HepG2 (cell line): Measurements from ENCODE around the gene AMPH. TPM values are rescaled to one million over a fixed set of nuclear protein-coding genes. Genes with fewer than 3 reads are reported as not detected.

Experiments
- ATAC-seq: fragments of 200-7000 bp; cut with Tn5 transposase; 3 replicates; pipeline ENCODE4 v1.9.1; 2020; ENCODE audit warnings: mild to moderate bottlenecking, moderate library complexity
- BruUV-seq: library from RNA; stranded (reverse); fragments of 400-500 nt; replicated peaks from 2 replicates; lab custom pipeline; 2021; lab: Mats Ljungman, UMichigan
- CTCF ChIA-PET: fragments of 300-600 bp; formaldehyde crosslinking; extraction: SDS; loops from one replicate; lab custom pipeline; 2021; ENCODE audit warnings: low total read pairs, inconsistent platforms, low intra/inter-chr PET ratio; lab: Yijun Ruan, JAX
- POLR2A ChIA-PET: fragments of 350-600 bp; sonication (Branson Sonifier 250); formaldehyde crosslinking; loops from one replicate; lab custom pipeline; 2020; ENCODE audit warnings: antibody characterized with exemption, inconsistent platforms; lab: Yijun Ruan, JAX
- DNase-seq: peaks from one replicate; pipeline ENCODE4 v3.0.0-alpha.2; 2015; ENCODE audit warnings: low spot score
- FAIRE-seq: peaks from 3 replicates; lab custom pipeline; 2011; peaks lifted over from hg19 to GRCh38; lab: Jason Lieb, UNC
- H2AFZ ChIP-seq: one replicate; pipeline ENCODE4 v1.6.1; 2011; ENCODE audit warnings: low read length, inconsistent platforms
- H3K27ac ChIP-seq: fragments of 300-600 bp; 3 replicates; pipeline ENCODE4 v1.8.0; 2011; ENCODE audit warnings: mixed run types, mild to moderate bottlenecking, mixed read lengths, low read length, inconsistent platforms; ENCODE audit not compliant: insufficient read depth; ENCODE audit errors: extremely low read length
- H3K27me3 ChIP-seq, 2 experiments: fragments of 200-600 bp in 1 of 2; 2 replicates in 1 of 2; 3 replicates in 1 of 2; pipeline versions ENCODE4 v1.6.0 to v1.8.0; 2011; ENCODE audit warnings: low read length in 2 of 2, mild to moderate bottlenecking in 2 of 2, moderate library complexity in 2 of 2, inconsistent platforms in 1 of 2; ENCODE audit not compliant: insufficient read depth in 2 of 2, control insufficient read depth in 1 of 2
- H3K36me3 ChIP-seq, 2 experiments: fragments of 200-600 bp in 1 of 2; replicated peaks in 1 of 2; 2 replicates in 1 of 2; 3 replicates in 1 of 2; pipeline versions ENCODE4 v1.5.1 to v1.8.0; 2011; ENCODE audit warnings: low read length in 2 of 2, inconsistent platforms in 1 of 2; ENCODE audit not compliant: insufficient read depth in 2 of 2, control insufficient read depth in 1 of 2
- H3K4me1 ChIP-seq: 2 replicates; pipeline ENCODE4 v1.5.1; 2012; ENCODE audit warnings: low read length, inconsistent platforms; ENCODE audit not compliant: insufficient read depth
- H3K4me2 ChIP-seq: 2 replicates; pipeline ENCODE4 v1.6.0; 2011; ENCODE audit warnings: low read depth, low read length, inconsistent platforms
- H3K4me3 ChIP-seq, 3 experiments: fragments of 200-600 bp in 1 of 3; sonication (generic), shearing (Covaris generic) in 1 of 3; replicated peaks in 1 of 3; 2 replicates each; pipeline ENCODE4 v1.5.1; 2011 to 2016; ENCODE audit warnings: low read length in 3 of 3, inconsistent platforms in 2 of 3, low read depth in 2 of 3, mild to moderate bottlenecking in 2 of 3, control low read depth in 1 of 3, mixed read lengths in 1 of 3; ENCODE audit not compliant: insufficient read depth in 1 of 3
- H3K79me2 ChIP-seq: one replicate; pipeline ENCODE4 v1.6.1; 2011; ENCODE audit warnings: low read length, inconsistent platforms; ENCODE audit not compliant: insufficient read depth
- H3K9ac ChIP-seq: 2 replicates; pipeline ENCODE4 v1.6.0; 2011; ENCODE audit warnings: mild to moderate bottlenecking, low read depth, low read length, inconsistent platforms; ENCODE audit not compliant: insufficient read depth
- H3K9me3 ChIP-seq: 2 replicates; pipeline ENCODE4 v1.5.1; 2012; ENCODE audit warnings: mild to moderate bottlenecking, low read length
- H4K20me1 ChIP-seq: 2 replicates; pipeline ENCODE4 v1.6.0; 2011; ENCODE audit warnings: inconsistent platforms, mild to moderate bottlenecking, low read length, moderate library complexity; ENCODE audit not compliant: insufficient read depth
- DBP ChIP-seq: sonication (generic); formaldehyde crosslinking; IDR thresholded peaks from 2 replicates; pipeline ENCODE4 v1.4.0; 2020; ENCODE audit warnings: missing genetic modification reagents; ENCODE audit errors: not compliant biosample characterization
- MAFF ChIP-seq: IDR thresholded peaks from 2 replicates; pipeline ENCODE4 v1.6.1; 2011; ENCODE audit warnings: low read depth, low read length, improper control_type of control experiment
- MAFK ChIP-seq, 2 experiments: IDR thresholded peaks in 1 of 2; conservative IDR thresholded peaks in 1 of 2; 2 replicates each; pipeline ENCODE4 v1.6.1; 2011; ENCODE audit warnings: improper control_type of control experiment in 2 of 2, low read length in 2 of 2
- PBX2 ChIP-seq: IDR thresholded peaks from 2 replicates; pipeline ENCODE4 v1.6.1; 2016; ENCODE audit warnings: control low read depth
- PTBP1 ChIP-seq: fragments of 200-400 bp; formaldehyde crosslinking; IDR thresholded peaks from 2 replicates; pipeline ENCODE4 v1.6.1; 2018; ENCODE audit warnings: low read length, low read depth; ENCODE audit not compliant: poor library complexity, severe bottlenecking
- ZNF564 ChIP-seq: sonication (generic); formaldehyde crosslinking; IDR thresholded peaks from 2 replicates; pipeline ENCODE4 v1.8.1; 2023; ENCODE audit warnings: mild to moderate bottlenecking, missing genetic modification reagents
- ZNF629 ChIP-seq: sonication (generic); formaldehyde crosslinking; conservative IDR thresholded peaks from 2 replicates; pipeline ENCODE4 v1.5.0; 2020; ENCODE audit warnings: missing genetic modification reagents
- in situ Hi-C: cut with HindIII; loops from 2 replicates; pipeline ENCODE4 v1.10.0; 2017; ENCODE audit warnings: low pct_unique_long_range_greater_than_20kb; ENCODE audit not compliant: extremely low pct_ligation_motif_present
- intact Hi-C: fragments of 100-400 bp; cut with micrococcal nuclease; formaldehyde crosslinking; loops from one replicate; pipeline ENCODE4 v1.10.0; 2022; ENCODE audit not compliant: unreplicated experiment
- polyA plus RNA-seq, 8 experiments: library from polyadenylated mRNA; depleted of rRNA in 3 of 8; stranded (reverse) in 7 of 8; unstranded in 1 of 8; fragments of >200 nt; fragmentation: Illumina TruSeq in 4 of 8; extraction: Trizol in 4 of 8; gene quantifications; 2 replicates each; pipeline versions ENCODE4 v1.2.1 to v1.2.3, GENCODE V29; 2011 to 2016; ENCODE audit warnings: low read depth in 4 of 8, missing spikeins in 1 of 8, mixed read lengths in 1 of 8; ENCODE audit not compliant: insufficient read depth in 1 of 8
- total RNA-seq, 5 experiments: library from RNA; depleted of rRNA; stranded (reverse); fragments of >200 nt; fragmentation: Illumina TruSeq; extraction: Trizol; gene quantifications; 2 replicates each; pipeline ENCODE4 v1.2.3, GENCODE V29; 2016; ENCODE audit warnings: low read depth in 1 of 5
- TF ChIP-seq, protein P1 (sequence below): sonication (generic); formaldehyde crosslinking; IDR thresholded peaks from 2 replicates; pipeline ENCODE4 v1.4.0; 2020; ENCODE audit warnings: missing genetic modification reagents, borderline replicate concordance

Gene AMPH
- total and polyA plus RNA-seq, 2 of the 13 experiments (the other 11 are each of a cell fraction or from before 2014, with no cell fraction given): not detected

DNA sequence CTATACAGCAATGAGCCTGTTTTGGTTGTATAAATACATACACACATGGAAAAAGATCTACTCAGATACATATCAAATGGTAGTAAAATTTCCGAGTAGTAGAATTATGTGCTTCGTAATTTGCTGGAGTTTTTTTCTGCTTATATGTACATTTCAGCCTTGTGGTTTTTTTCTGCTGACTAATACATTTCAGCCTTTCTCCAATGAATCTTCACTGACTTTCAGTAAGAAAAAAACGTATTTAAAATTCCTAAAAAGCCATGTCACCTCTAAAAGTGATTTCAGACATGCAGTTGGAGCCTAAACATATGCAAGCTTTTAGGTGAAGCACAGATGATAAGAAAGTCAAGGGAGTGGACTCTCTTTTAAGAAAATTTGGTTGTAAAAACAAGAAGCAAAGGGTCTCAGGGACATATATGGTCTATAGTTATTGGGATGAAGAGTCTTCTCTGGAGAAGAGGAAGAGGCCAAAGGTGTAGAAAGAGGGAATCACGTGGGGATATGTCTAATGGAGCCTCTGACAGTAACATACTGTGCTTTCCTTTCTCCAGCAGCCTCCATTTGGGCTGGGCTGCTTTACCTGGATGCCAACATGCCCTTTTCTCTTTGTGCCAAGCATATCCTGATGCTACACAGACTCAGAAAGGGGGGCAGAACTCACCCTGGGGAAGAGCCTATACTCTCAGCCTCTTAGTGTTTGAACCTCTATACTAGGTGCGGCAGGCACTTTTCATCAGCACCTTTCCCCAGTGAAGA, 2.4 kb downstream of the AMPH start (continued):
- TF ChIP-seq, protein P1, sequence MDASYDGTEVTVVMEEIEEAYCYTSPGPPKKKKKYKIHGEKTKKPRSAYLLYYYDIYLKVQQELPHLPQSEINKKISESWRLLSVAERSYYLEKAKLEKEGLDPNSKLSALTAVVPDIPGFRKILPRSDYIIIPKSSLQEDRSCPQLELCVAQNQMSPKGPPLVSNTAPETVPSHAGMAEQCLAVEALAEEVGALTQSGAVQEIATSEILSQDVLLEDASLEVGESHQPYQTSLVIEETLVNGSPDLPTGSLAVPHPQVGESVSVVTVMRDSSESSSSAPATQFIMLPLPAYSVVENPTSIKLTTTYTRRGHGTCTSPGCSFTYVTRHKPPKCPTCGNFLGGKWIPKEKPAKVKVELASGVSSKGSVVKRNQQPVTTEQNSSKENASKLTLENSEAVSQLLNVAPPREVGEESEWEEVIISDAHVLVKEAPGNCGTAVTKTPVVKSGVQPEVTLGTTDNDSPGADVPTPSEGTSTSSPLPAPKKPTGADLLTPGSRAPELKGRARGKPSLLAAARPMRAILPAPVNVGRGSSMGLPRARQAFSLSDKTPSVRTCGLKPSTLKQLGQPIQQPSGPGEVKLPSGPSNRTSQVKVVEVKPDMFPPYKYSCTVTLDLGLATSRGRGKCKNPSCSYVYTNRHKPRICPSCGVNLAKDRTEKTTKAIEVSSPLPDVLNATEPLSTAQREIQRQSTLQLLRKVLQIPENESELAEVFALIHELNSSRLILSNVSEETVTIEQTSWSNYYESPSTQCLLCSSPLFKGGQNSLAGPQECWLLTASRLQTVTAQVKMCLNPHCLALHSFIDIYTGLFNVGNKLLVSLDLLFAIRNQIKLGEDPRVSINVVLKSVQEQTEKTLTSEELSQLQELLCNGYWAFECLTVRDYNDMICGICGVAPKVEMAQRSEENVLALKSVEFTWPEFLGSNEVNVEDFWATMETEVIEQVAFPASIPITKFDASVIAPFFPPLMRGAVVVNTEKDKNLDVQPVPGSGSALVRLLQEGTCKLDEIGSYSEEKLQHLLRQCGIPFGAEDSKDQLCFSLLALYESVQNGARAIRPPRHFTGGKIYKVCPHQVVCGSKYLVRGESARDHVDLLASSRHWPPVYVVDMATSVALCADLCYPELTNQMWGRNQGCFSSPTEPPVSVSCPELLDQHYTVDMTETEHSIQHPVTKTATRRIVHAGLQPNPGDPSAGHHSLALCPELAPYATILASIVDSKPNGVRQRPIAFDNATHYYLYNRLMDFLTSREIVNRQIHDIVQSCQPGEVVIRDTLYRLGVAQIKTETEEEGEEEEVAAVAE: no peak
- TF ChIP-seq PBX2 (CRISPR knock-in tag) (no peak), ZNF629 (CRISPR knock-in tag) (no peak), ZNF564 (CRISPR knock-in tag) (no peak), PTBP1 (no peak)

DNA sequence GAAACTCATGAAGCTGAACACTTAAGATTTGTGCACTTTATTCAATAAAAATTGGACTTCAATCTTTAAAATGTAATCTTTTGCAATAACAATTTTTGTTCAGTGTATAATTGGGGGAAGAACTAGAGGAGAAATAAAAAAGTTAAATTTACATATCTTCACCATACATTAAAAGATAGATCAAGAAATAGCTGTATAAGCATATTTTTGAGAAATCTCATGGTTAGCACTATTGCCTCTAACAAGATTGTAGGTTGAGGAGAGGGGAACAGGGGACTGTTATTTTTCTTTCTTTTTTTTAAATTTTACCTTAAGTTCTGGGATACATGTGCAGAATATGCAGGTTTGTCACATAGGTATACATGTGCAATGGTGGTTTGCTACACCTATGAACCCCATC, 5.3 kb downstream of the AMPH start:
- Histone ChIP-seq H3K27me3 (peaks cover 0 to 16% of the 10 kb centered on the region in 2 experiments; a peak in 3 of 5 replicates), H3K27ac (no peak overlapping the region), H3K9me3 (no peaks in the 10 kb centered on the region), H3K4me3 (no peak overlapping the region), H3K36me3 (no peaks in the 10 kb centered on the region), H4K20me1 (no peaks in the 10 kb centered on the region), H3K79me2 (no peaks in the 10 kb centered on the region), H3K9ac (no peak overlapping the region), H3K4me2 (no peak overlapping the region), H2AFZ (no peak overlapping the region), H3K4me1 (no peaks in the 10 kb centered on the region)
- ATAC-seq (no peak), DNase-seq (no peak), FAIRE-seq (no peak)
- POLR2A ChIA-PET: no interaction called here
- TF ChIP-seq MAFF (peak; percentile 69), DBP (no peak), MAFK (conservative IDR thresholded peaks at IDR 0.05 in 1 of 2, IDR thresholded peaks at IDR 0.05 in 1 of 2; ENCODE audit: low read length in 2 of 2) (peak; percentile 74 to 84)
- in situ Hi-C loops: no loop called here
- intact Hi-C loops: no loop called here
- no TSS peak for BruUV-seq
- CTCF ChIA-PET: no interaction called here
